AG09319 (cell line): ENCODE measurements around the gene PATL1.

ENCODE experiments used
- DNase-seq: peaks from one replicate; pipeline ENCODE4 v3.0.0-alpha.2; 2010; ENCODE audit warnings: low read depth; ENCODE audit errors: extremely low read depth
- CTCF ChIP-seq: IDR thresholded peaks from 2 replicates; pipeline ENCODE4 v1.5.1; 2011; ENCODE audit warnings: low read depth, mild to moderate bottlenecking, inconsistent platforms, low read length, moderate library complexity

Gene PATL1

GRCh38 chr11:59668950-59669610 lies at the start of gene PATL1:
Gene PATL1 (minus strand): TSS chr11:59669037. CDS start chr11:59668895, 142 bp downstream.
- no peak for TF ChIP-seq CTCF
- DNase-seq = peak; percentile 97

GRCh38 chr11:59716051-59716450 lies 47.2 kb upstream of the PATL1 start:
- TF ChIP-seq CTCF = no peak
- DNase-seq = no peak

- no peak for DNase-seq
- TF ChIP-seq CTCF = no peak
Measured at GRCh38 chr11:59713745-59714144, 44.9 kb upstream of the PATL1 start, which contains the start of gene OR10V1. Gene OR10V1 (minus strand): TSS chr11:59713845. CDS start chr11:59713845, 0 bp downstream.

DNA sequence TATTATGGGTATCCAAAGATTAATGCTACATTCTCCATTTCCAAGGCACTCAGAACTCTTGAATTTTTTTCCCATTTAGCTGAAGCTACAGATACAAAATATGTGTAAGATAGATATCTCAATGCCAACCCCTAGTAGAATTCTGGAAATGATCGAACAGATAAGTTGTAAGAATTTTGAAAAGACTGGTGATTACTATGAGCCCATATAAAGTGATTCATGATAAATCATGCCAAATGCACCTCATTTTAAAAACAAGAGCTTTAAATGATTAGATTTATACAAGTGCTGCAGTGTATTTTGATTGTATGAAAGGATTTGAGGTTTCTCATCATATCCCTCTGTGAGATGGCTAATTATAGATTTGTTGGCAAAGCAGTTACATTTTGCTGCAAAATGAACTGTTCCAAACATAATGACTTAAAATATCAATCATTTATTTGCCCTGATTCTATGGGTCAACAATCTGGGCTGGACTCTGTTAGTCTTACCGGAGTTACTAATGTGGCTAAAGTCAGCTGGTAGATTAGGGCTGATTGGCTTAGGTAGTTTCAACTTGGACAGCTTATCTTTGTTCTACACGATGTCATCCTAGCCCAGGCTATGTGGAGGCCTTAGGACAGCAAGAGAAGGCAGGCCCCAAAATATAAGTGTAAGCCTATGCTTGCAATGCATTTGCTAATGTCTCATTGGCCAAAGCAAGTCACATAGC lies 41.5 kb upstream of the PATL1 start:
- TF ChIP-seq CTCF = no peak
- no peak for DNase-seq

GRCh38 chr11:59708537-59708936 lies 39.7 kb upstream of the PATL1 start:
- no peak for DNase-seq
- TF ChIP-seq CTCF = no peak

GRCh38 chr11:59707371-59707770 lies 38.5 kb upstream of the PATL1 start:
- no peak for DNase-seq
- TF ChIP-seq CTCF = no peak
